HG02610 (cell line): ENCODE data around the gene EDC4.

Source experiments
- ATAC-seq: cut with Tn5 transposase; IDR thresholded peaks from one replicate; pipeline ENCODE4 v1.9.1; 2021; ENCODE audit warnings: mild to moderate bottlenecking, moderate library complexity; ENCODE audit not compliant: unreplicated experiment

EDC4 gene

GRCh38 chr16:67930678-67931211, 57.9 kb downstream of the EDC4 start:
- no peak for ATAC-seq
